Natural killer cell treated with Interleukin-12 subunit alpha and Interleukin-12 subunit beta and Interleukin-15 and Interleukin-18, amount 100 ng/mL, for 72 hours (primary cell): Measurements from ENCODE around the gene USP40. TPM values are rescaled to one million over a fixed set of nuclear protein-coding genes. Genes with fewer than 3 reads are reported as not detected.

Source experiments
- ATAC-seq, 2 donors: fragments of 150-1000 bp; cut with Tn5 transposase in 1 of 2; sonication (Bioruptor Pico), chemical (Tn5 transposase) in 1 of 2; 2 replicates each; pipeline ENCODE4 v1.10.0; 2021
- DNase-seq: peaks from one replicate; pipeline ENCODE4 v3.0.0; 2022; ENCODE audit warnings: low spot score
- H3K27ac Mint-ChIP-seq, 2 donors: 1 replicate in 1 of 2; 2 replicates in 1 of 2; pipeline ENCODE4 v1.8.0; 2022; ENCODE audit warnings: mixed read lengths in 2 of 2, mild to moderate bottlenecking in 1 of 2, moderate library complexity in 1 of 2
- H3K27me3 Mint-ChIP-seq, 2 donors: 1 replicate in 1 of 2; 2 replicates in 1 of 2; pipeline ENCODE4 v1.8.0; 2022; ENCODE audit warnings: mixed read lengths in 2 of 2
- H3K36me3 Mint-ChIP-seq: one replicate; pipeline ENCODE4 v1.8.0; 2022; ENCODE audit warnings: mixed read lengths
- H3K4me1 Mint-ChIP-seq, 2 donors: 1 replicate in 1 of 2; 2 replicates in 1 of 2; pipeline ENCODE4 v1.8.0; 2022; ENCODE audit warnings: low read depth in 2 of 2, mixed read lengths in 2 of 2, mild to moderate bottlenecking in 1 of 2
- H3K4me3 Mint-ChIP-seq: one replicate; pipeline ENCODE4 v1.8.0; 2022; ENCODE audit warnings: mixed read lengths
- H3K9me3 Mint-ChIP-seq: 2 replicates; pipeline ENCODE4 v1.8.0; 2022; ENCODE audit warnings: mixed read lengths
- total RNA-seq, 2 donors: library from RNA; stranded (reverse); gene quantifications; one replicate each; pipeline ENCODE4 v1.2.3, GENCODE V29; 2022

The USP40 gene
- total RNA-seq, 2 donors from 2014 or later = 20.6 to 23.3 TPM

DNA sequence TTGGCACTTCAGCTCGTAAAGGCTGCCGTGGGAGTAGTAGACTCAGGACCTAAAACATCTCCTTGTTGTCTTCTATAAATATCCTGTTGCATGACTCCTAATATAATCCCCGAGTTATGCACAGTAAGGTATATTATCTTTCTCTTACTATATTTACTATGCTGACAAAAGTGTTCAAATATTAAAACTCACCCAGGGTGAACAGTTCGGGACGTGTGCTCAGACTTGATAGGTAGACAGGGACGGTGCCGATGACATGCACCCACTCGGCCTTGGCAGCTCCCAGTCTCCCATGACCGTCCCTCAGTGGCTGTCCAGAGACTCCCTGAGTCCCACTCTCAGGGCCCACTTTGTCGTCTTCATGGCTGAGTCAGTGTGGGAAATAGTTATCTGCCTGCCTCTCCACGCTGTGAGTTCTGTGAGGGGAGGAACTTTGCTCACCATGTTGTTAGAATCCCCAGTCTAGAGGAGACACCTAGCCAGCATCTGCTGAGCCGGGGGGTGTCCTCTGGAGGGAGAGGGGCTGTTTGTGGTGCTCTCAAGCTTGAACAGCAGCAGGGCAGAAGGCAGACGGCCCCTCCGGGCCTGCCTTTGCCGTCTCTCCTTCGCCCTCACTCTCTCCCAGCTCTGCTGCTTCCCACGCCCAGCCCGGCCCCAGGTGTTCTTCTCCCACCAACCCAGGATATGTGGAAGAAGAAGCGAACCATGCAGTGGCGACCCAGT is 137.2 kb downstream of the USP40 start:
- Mint-ChIP-seq H3K4me1 (peaks cover 30 to 39% of the 10 kb centered on the region in 2 donors), H3K36me3 (peaks cover 17% of the 10 kb centered on the region), H3K27ac (peak overlapping the region in 1 of 2 donors; percentile 52), H3K27me3 (no peaks in the 10 kb centered on the region), H3K4me3 (no peak overlapping the region), H3K9me3 (peaks cover 4% of the 10 kb centered on the region)
- peak; percentile 22 for DNase-seq
- no peak for ATAC-seq

DNA sequence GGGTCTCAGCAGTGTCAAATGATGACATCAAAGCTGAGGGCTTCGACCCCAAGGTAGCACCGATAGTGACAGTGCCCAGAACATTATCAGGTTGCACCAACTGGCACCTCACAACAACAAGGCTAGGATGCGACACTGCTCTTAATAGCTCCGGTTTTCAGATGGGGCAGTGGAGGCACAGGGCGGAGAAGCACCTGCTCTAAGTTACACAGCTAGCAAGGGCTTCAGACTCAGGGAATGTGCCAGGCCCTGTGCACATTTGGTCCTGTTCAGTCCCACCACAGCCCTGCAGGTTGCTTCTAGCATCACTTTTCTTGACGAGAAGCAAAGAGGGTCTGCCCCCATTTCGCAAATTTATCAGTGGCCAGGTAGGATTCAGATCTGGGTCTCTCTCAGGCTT is 138.1 kb downstream of the USP40 start:
- Mint-ChIP-seq H3K27ac (no peak overlapping the region), H3K4me3 (no peak overlapping the region), H3K9me3 (peaks cover 4% of the 10 kb centered on the region), H3K36me3 (peaks cover 22% of the 10 kb centered on the region), H3K27me3 (no peaks in the 10 kb centered on the region), H3K4me1 (peaks cover 38 to 46% of the 10 kb centered on the region in 2 donors)
- ATAC-seq (no peak), DNase-seq (no peak)

DNA sequence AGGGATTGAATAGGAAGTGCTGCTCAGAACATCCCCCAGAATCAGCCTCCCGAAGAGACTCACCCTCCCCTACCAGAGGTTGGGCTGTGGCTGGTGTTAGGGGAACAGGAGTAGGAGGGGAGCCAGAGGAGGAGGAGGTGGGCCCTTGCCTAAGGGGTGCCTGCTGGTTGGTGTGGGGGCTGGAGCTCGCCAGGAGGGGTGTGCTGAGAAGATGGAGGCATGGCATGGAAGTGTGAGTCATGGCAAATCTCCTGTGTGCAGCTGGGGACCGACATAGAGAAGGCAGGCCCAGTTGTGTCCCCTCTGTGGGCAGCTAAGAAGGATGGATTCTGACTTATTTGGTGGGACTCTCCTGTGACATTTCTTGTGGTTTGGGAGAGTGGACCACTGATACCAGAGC is 138.6 kb downstream of the USP40 start:
- Mint-ChIP-seq H3K4me3 (no peak overlapping the region), H3K9me3 (peaks cover 4% of the 10 kb centered on the region), H3K27me3 (no peaks in the 10 kb centered on the region), H3K27ac (peak overlapping the region in 1 of 2 donors; percentile 46), H3K36me3 (peaks cover 22% of the 10 kb centered on the region), H3K4me1 (peaks cover 41 to 49% of the 10 kb centered on the region in 2 donors)
- ATAC-seq (no peak), DNase-seq (peak; percentile 31)

DNA sequence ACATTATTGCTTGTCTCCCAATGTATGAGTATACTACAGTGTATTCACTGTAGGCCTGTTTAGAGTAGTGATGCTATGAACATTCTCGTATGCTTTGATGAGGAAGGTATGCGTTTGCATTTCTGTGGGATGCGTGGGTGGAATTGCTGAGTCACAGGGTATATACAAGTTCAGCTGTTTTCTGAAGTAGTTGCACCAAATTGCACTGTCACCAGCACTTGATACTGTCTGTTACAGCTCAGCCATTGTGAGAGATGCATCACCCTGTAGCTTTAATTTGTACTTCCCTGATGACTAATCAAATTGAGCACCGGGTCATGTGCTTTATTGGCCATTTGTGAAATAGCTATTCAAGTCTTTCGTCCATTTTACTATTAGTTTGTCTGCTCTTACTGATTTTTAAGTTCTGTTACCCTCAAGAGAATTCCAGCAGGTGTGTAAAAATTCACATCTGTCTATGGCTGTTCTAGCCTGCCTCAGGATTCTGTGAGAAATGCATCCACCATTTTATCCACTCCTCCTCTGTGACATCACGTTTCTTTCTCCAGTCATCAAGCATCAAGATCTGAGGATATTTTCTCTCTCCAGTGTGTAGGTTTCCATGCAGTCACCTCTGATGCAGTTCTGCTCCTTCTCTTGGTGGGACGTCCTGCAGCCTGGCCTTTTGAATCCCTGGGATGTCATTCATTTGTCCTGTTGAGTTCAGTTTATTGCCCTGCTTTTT is 139.8 kb downstream of the USP40 start:
- peak; percentile 66 for DNase-seq
- no peak overlapping the region for H3K4me3 Mint-ChIP-seq

More for the DNA sequence above, 139.8 kb downstream of the USP40 start:
- Mint-ChIP-seq H3K27me3 (no peaks in the 10 kb centered on the region), H3K27ac (peak overlapping the region; percentile 45 to 46), H3K36me3 (peaks cover 22% of the 10 kb centered on the region), H3K9me3 (peaks cover 4% of the 10 kb centered on the region), H3K4me1 (peaks cover 48 to 60% of the 10 kb centered on the region in 2 donors)
- peak; percentile 70 to 72 for ATAC-seq

Other genes with a start within 250 kb of the USP40 start
- gene DGKD, start 212.3 kb downstream of the USP40 start, total RNA-seq = 100 to 1,000 TPM in 1 of 2 donors, 10 to 100 TPM in 1; 82.4 to 124 TPM
- gene UGT1A8, start 50.9 kb upstream of the USP40 start, total RNA-seq = not detected
- gene UGT1A10, start 69.7 kb upstream of the USP40 start, total RNA-seq = not detected
- gene UGT1A9, start 105.1 kb upstream of the USP40 start, total RNA-seq = not detected
- gene UGT1A7, start 115.1 kb upstream of the USP40 start, total RNA-seq = not detected
- gene UGT1A6, start 126.1 kb upstream of the USP40 start, total RNA-seq = not detected
- not detected for gene UGT1A5, start 146.1 kb upstream of the USP40 start, total RNA-seq
- not detected for gene UGT1A4, start 152.0 kb upstream of the USP40 start, total RNA-seq
- not detected for gene UGT1A3, start 162.3 kb upstream of the USP40 start, total RNA-seq
- gene UGT1A1, start 193.5 kb upstream of the USP40 start, total RNA-seq = not detected
- not detected for gene MROH2A, start 211.5 kb upstream of the USP40 start, total RNA-seq